ENCODE measurements around the gene RGS12. TPM values are rescaled to one million over a fixed set of nuclear protein-coding genes. Genes with fewer than 3 reads are reported as not detected.

Gene RGS12
- total RNA-seq, 4 donors from 2014 or later = 12.4 to 77.4 (median 17.3) TPM

GRCh38 chr4:3339577-3339976, 46.8 kb downstream of the RGS12 start:
- Histone ChIP-seq H3K27ac (no peak overlapping the region), H3K4me1 (peaks cover 0 to 14% (median 0%) of the 10 kb centered on the region in 4 donors), H3K36me3 (no peaks in the 10 kb centered on the region), H3K9me3 (no peaks in the 10 kb centered on the region), H3K4me3 (no peak overlapping the region), H3K27me3 (no peaks in the 10 kb centered on the region)
- DNase-seq = no peak
- in situ Hi-C loops (cut with MboI; ENCODE audit: low pct_ligation_motif_present in 1 of 4, low pct_unique_long_range_greater_than_20kb in 1 of 4, low sequenced_read_pairs in 3 of 4) = no loop called here
- TF ChIP-seq CTCF (IDR thresholded peaks at IDR 0.05) (no peak), EP300 (IDR thresholded peaks at IDR 0.05; ENCODE audit: low read depth) (no peak), POLR2AphosphoS5 (IDR thresholded peaks at IDR 0.05) (no peak)
- WGBS, 2 donors (ENCODE audit: low coverage in 1 of 2) = 89% methylated on average over 3 of the region's 3 CpGs; no CpG with 5 or more reads in 1 of the 2 donors
- intact Hi-C loops (cut with DNase I; ENCODE audit: low total_unique reads) = no loop called here

DNA sequence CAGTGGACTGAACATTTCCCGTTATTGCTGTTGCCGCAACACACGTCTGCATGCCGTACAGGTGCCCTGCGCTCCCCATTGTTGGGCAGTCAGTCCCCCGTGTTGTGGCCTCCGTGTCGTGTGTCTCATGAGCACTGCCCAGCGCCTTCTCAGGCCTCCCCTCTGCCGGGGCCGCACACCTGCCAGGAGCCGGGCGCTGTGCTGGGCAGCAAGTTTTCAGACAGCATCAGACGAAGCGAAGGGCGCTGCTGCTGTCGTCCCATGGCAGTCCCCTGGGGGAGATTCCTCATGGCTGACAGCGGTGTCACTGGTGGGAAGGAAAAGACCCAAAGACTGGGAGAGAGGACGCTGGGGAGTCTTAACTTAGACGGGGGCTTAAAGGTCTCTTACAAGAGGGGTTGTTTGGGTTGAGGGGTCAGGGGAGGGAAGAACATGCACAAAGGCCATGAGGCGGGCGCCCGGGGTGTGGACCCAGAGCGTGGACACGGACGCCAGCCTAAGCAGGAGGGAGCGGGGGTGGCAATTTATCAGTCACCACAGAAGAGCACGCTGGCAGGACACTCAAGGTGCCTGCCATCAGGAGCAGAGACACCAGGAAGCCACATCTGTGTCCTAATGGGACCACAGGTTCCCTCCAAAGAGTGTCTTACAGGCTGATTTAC, 47.3 kb downstream of the RGS12 start:
- intact Hi-C loops (cut with DNase I; ENCODE audit: low total_unique reads) = no loop called here
- Histone ChIP-seq H3K27me3 (no peaks in the 10 kb centered on the region), H3K36me3 (no peaks in the 10 kb centered on the region), H3K4me3 (no peak overlapping the region), H3K27ac (no peak overlapping the region), H3K9me3 (no peaks in the 10 kb centered on the region), H3K4me1 (peaks cover 0 to 9% (median 0%) of the 10 kb centered on the region in 4 donors)
- DNase-seq = no peak
- 94% methylated on average over 28 of the region's 28 CpGs; no CpG with 5 or more reads in 1 of the 2 donors for WGBS, 2 donors (ENCODE audit: low coverage in 1 of 2)
- in situ Hi-C loops (cut with MboI; ENCODE audit: low pct_ligation_motif_present in 1 of 4, low pct_unique_long_range_greater_than_20kb in 1 of 4, low sequenced_read_pairs in 3 of 4) = loop anchor here in 1 of 4 donors (10.0 kb wide), 1 partner anchor 95 kb away; no protein-coding TSS in a partner anchor
- TF ChIP-seq CTCF (IDR thresholded peaks at IDR 0.05) = no peak
- no peak for TF ChIP-seq POLR2AphosphoS5 (IDR thresholded peaks at IDR 0.05)
- no peak for TF ChIP-seq POLR2A (IDR thresholded peaks at IDR 0.05)
- TF ChIP-seq EP300 (IDR thresholded peaks at IDR 0.05; ENCODE audit: low read depth) = no peak

GRCh38 chr4:3340700-3341083, 47.9 kb downstream of the RGS12 start:
- no peaks in the 10 kb centered on the region for H3K36me3 ChIP-seq
- intact Hi-C loops (cut with DNase I; ENCODE audit: low total_unique reads) (no loop called here), in situ Hi-C loops (cut with MboI; ENCODE audit: low pct_ligation_motif_present in 1 of 4, low pct_unique_long_range_greater_than_20kb in 1 of 4, low sequenced_read_pairs in 3 of 4) (loop anchor here in 1 of 4 donors (10.0 kb wide), 1 partner anchor 94 kb away; no protein-coding TSS in a partner anchor)

DNA sequence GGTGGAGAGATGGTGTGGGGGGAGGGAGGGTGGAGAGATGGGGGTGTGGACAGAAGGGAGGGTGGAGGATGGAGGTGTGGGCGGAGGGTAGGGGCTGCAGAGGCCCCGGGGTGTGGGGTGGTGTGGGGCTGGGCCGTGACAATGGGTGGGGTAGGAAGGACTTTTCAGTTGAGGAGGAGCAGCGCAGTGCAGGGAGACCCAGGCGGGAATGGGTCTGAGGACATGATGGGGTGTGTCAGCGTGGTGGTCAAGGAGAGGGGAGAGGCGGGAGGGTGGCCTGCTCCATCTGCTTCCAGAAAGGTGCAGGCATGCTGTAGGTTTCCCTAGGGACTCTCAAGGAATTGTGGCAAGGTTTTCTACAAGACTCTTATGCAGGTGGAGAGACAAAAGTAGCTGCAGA, 48.9 kb downstream of the RGS12 start:
- intact Hi-C loops (cut with DNase I; ENCODE audit: low total_unique reads) (no loop called here), in situ Hi-C loops (cut with MboI; ENCODE audit: low pct_ligation_motif_present in 1 of 4, low pct_unique_long_range_greater_than_20kb in 1 of 4, low sequenced_read_pairs in 3 of 4) (loop anchor here in 1 of 4 donors (10.0 kb wide), 1 partner anchor 93 kb away; no protein-coding TSS in a partner anchor)
- TF ChIP-seq POLR2AphosphoS5 (IDR thresholded peaks at IDR 0.05) (no peak), EP300 (IDR thresholded peaks at IDR 0.05; ENCODE audit: low read depth) (no peak), CTCF (IDR thresholded peaks at IDR 0.05) (no peak)
- DNase-seq = no peak
- H3K9me3 ChIP-seq = no peaks in the 10 kb centered on the region
- no peaks in the 10 kb centered on the region for H3K27me3 ChIP-seq
- 66% methylated on average over 7 of the region's 7 CpGs; no CpG with 5 or more reads in 1 of the 2 donors for WGBS, 2 donors (ENCODE audit: low coverage in 1 of 2)
- H3K4me1 ChIP-seq = peaks cover 0 to 12% (median 0%) of the 10 kb centered on the region in 4 donors
- no peaks in the 10 kb centered on the region for H3K36me3 ChIP-seq
- H3K4me3 ChIP-seq = no peak overlapping the region
- no peak overlapping the region for H3K27ac ChIP-seq

More at GRCh38 chr4:3340700-3341083, 47.9 kb downstream of the RGS12 start:
- DNase-seq = no peak
- H3K9me3 ChIP-seq = no peaks in the 10 kb centered on the region
- 80 to 81% methylated on average over 1 to 12 of the region's 16 CpGs for WGBS, 2 donors (ENCODE audit: low coverage in 1 of 2)
- peaks cover 0 to 9% (median 0%) of the 10 kb centered on the region in 4 donors for H3K4me1 ChIP-seq
- no peak overlapping the region for H3K27ac ChIP-seq
- no peak for TF ChIP-seq POLR2AphosphoS5 (IDR thresholded peaks at IDR 0.05)
- no peak for TF ChIP-seq CTCF (IDR thresholded peaks at IDR 0.05)
- H3K27me3 ChIP-seq = no peaks in the 10 kb centered on the region
- no peak overlapping the region for H3K4me3 ChIP-seq
